GM19023 (cell line): ENCODE results near the gene AGL.
"Not testable (repeated sequence)": the region's sequence is repeated elsewhere in the genome, so short reads cannot be mapped to it uniquely, and the experiment has no call there.

ENCODE experiments used
- ATAC-seq: cut with Tn5 transposase; IDR thresholded peaks from one replicate; pipeline ENCODE4 v1.9.1; 2021; ENCODE audit warnings: mild to moderate bottlenecking, moderate library complexity; ENCODE audit not compliant: unreplicated experiment

AGL gene

DNA sequence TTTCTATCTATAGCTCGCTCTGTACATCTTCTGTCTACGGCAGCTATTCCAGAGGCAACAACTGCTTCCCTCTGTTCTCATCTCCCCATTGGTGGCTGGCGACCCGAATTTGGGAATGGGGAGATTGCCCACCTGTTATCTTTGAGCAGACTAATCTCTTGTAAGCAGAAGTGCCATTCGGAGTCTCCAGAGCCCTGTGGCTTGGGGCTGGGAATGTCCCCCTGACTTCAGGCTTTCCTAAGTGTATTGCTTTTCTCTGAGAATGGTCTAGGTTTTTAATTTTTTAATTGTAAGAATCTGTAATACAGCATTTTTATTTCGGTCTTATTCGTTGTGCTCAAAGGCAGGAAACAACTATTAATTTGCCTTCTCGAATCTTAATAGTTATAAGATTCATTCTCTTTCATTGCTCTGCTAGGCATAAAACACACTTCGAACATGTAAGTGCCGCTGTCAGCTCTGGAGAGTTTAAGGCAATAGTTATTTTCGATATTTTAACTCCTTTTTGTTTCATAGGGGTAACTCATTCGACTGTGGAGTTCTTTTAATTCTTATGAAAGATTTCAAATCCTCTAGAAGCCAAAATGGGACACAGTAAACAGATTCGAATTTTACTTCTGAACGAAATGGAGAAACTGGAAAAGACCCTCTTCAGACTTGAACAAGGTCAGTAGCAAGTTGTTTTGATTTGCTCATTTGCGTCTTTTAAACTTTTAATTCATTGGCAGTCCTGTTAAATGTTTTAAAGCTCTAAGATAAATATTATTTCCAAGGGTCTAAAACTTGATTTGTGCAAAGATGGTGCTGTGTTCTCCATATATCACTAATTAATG is 514 bp downstream of the AGL start:
- ATAC-seq: no peak

DNA sequence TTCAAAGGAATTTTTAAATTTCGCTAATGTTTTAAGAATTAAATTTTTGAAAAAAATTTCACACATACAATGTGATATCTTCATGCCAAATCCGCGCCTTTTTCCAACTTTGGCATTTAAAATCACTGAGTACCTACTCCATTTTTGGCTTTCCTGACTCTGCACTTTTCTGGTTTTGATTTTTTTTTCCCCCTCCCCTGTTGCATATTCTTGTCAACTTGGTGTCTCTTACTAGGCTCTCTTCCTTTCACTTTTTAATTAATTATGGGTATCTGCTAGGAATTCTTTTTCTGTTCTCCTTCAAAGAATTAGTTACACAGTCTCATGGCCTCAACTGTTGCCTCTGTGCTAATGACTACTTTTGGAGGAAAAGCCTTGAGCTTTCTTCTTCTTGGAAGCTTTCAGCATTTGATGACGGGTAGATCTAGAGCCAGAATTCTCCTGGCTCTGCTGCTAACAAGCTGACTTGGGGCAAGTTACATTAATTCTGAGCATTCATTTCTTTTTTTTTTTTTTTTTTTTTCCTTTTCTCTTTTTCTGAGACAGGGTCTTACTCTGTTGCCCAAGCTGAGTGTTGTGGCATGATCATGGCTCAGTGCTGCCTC is 1.8 kb downstream of the AGL start:
- no peak for ATAC-seq

DNA sequence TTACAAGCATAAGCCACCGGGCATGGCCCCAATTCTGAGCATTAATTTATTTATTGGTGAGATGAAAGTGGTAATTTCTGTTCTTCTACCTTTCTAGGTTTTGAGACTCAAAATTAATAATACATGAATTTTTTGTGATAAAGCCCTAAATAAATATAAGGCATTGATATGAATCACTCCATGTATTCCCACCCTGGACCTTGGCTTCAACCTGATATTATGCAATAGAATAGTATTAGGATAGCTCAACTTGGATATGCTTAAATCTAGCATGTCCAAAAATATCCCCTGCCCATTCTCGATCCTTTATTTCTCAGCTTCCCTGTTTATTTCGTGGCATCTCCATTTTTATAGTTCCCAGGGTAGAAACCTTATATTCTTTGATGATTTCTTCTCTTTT is 2.5 kb downstream of the AGL start:
- ATAC-seq: no peak

DNA sequence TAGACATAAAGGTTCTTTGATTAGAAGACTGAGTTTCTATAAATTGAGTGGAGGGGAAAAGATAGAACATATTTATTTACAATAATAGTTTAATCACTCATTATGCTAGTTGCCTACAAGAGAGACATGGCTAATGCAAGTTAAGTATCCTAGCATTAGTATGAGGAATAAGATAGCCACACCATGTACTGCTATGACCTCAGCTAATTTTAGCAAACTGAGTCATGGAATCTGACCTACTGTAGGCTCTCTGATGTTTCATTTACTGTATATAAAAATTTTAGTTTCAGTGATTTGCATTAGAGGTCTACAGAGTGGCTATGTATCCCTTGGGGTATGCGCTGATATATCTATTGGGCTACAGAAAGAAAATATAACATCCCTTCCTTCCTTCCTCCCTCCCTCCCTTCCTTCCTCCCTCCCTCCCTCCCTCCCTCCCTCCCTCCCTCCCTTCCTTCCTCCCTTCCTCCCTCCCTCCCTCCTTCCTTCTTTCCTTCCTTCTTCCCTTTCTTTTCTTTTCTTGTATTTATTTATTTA is 5.8 kb downstream of the AGL start:
- ATAC-seq: no peak

DNA sequence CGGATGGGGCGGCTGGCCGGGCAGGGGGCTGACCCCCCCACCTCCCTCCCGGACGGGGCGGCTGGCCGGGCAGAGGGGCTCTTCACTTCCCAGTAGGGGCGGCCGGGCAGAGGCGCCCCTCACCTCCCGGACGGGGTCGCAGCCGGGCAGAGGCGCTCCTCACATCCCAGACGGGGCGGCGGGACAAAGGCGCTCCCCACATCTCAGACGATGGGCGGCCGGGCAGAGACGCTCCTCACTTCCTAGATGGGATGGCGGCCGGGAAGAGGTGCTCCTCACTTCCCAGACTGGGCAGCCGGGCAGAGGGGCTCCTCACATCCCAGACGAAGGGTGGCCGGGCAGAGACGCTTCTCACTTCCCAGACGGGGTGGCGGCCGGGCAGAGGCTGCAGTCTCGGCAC is 6.9 kb downstream of the AGL start:
- ATAC-seq: not testable (repeated sequence)

DNA sequence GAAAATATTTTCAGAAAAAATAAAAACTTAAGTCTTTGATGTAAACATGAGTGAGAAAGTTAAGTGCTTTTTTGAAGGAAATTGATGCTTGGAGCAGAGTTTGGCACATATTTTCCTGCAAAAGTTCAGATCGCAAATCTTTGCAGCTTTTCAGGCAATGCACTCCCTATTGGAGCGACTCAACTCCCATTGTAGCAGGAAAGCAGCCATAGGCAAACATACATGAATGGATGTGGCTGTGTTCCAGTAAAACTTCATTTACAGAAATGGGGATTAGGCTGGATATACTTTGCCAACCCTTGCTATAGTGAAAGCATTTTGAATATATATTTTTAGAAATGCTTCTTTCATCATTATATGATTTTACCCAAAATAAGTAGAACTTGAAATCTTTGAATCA is 8.1 kb downstream of the AGL start:
- ATAC-seq: no peak

DNA sequence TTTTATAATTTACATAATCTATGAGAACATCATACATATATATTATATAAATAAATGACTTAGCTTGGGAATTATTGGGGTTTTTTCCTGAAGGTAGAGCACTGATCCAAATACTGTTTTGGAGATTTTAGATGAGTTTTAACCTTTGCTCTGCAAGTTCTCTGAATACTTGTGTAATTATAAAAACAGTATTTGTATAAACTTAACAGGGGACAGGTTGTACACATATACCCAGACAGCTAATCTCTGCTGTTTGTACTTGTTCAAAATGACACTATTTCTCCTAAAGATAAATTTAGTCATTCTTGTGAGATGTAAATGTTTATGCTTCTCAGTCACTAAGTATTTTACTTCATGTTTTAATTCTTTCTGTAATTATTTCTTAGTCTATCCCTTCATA is 8.7 kb downstream of the AGL start:
- no peak for ATAC-seq

DNA sequence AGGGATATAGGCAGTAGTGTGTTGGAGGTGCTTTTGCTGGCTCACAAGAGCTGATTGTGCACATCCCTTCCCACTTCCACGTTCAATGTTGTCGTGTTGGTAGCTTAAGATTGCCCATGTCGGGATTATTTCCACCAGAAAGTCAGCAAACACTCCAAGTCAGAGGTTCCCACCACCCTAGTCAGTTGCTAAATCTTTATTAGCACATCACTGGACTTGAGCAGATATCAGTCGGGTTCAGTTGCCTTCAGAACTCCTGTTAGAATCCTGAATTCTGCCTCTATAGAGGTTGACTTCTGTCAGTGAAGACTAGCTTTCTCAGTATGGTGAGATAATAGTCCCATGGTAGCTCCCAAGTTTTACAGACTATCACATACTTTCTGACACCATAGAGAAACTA is 10.5 kb downstream of the AGL start:
- ATAC-seq: no peak

DNA sequence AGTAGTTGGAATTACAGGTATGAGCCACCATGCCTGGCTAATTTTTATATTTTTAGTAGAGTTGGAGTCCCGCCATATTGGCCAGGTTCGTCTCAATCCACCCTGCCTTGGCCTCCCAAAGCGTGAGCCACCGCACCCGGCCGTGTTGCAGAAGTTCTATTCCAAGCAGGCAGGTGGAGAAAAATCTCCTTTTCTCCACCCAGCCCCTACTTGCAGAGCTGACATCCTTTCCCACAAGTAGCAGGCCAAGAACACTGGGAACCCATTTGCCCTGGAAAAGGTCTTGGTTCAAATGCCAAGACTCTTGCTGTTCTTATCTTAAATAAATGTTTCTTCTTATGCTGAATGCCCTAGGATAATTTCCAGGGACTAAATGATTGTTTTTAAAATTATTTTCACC is 17.5 kb downstream of the AGL start:
- no peak for ATAC-seq

DNA sequence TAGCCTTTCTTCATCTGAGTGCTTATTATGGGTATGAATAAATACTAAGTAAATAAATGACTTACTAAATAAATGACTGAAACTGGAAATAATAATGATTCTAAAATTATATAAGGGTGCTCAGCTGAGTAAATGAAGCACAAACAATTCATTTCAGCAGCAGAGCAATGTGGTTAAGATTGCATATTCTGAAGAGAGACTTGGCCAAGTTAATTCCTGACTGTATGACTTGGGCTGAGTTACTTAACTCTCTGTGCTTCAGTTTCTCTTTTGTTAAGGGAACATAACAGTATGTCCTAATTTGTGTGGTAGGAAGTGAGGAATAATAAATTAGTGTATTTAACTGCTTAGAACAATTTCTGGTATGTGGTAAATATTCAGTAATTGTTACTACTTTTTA is 19.1 kb downstream of the AGL start:
- no peak for ATAC-seq

DNA sequence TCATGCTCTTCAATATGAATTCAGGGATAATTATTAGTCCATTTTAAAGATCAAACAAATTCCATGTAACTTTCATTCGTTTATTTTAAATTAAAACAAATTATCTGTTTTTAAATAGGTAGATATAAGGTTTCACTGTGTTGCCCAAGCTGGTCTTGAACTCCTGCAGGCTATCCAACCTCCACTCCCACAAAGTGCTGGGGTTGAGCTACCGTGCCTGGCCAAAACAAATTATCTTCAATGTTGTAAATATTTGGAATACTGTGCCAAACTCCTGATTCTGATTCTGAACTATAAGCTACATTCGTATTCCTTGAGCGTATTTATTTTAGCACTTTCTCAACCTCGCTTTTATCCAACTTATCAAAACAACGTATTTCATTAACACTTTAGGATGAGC is 19.6 kb downstream of the AGL start:
- no peak for ATAC-seq

DNA sequence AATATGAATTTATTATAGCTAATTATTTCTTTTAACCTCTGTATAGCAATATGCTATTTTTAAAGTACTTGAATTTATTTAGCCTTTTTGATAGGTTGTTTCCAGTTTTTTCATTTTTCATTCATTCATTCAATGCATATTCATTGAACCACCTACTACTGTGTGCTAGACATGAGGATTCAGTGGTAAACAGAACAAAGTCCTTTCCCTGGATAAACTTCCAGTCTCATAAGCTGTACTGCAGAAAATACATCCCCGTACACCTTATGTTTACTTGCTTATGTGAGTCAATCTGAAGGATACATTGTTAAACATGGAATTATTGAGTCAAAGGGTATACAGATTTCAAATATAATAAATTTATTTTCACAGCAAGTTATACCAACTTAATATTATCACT is 21.9 kb downstream of the AGL start:
- ATAC-seq: no peak

DNA sequence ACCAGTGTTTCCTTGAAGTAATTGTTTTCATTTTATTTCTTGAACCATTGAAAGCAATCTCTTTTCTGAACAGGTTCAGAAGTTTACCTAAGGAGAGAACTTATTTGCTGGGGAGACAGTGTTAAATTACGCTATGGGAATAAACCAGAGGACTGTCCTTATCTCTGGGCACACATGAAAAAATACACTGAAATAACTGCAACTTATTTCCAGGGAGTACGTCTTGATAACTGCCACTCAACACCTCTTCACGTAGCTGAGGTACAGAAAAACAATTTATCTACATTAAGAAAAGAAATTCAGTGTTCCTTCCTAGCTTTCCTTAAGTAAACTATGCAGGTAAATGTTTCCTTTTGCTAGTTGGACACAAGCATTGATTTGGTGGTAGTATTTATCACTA is 27.4 kb downstream of the AGL start:
- no peak for ATAC-seq

DNA sequence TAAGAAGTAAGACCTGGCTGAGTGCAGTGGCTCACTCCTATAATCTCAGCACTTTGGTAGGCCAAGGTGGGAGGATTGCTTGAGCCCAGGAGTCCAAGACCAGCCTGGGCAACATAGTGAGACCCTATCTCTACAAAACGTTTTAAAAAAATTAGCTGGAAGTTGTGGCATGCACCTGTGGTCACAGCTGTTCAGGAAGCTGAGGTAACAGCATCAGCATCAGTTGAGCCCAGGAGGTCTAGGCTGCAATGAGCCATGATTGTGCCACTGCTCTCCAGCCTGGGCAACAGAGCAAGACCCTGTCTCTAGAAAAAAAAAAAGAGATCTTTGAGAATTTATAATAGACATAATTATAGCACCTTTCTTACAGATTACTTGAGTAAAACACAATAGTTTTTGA is 36.0 kb downstream of the AGL start:
- no peak for ATAC-seq

DNA sequence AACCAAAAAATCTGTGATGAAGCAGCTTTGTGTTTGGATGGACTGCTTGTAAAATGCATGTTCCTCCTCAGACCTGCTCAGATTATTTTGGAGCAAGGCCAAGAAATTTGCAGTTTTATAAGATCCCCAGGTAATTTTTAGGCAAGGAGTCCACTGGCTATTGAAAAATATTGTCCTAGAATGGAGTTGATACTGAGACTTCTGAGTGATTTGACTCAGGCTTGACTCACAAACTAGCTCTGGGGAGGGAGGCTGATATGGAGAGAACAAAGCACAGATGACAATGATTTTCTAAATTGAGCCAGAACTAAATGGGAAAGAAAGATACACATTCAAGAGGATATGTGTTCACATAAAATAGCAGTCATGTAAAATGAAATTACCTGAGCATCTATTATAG is 36.7 kb downstream of the AGL start:
- no peak for ATAC-seq

DNA sequence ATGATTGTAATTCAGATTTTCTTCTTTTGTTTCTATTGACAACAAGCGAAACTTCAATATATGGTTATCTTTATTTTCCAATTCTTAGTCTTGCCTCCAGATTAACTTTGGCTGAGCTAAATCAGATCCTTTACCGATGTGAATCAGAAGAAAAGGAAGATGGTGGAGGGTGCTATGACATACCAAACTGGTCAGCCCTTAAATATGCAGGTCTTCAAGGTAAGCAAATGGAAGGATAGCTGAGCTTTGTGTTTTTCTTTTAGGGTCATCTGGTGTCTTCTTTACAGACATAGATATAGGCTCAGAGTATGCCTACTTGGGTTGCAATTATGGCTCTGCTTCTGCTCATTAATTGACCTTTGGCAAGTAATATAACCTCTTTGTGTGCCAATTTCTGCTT is 37.7 kb downstream of the AGL start:
- no peak for ATAC-seq

DNA sequence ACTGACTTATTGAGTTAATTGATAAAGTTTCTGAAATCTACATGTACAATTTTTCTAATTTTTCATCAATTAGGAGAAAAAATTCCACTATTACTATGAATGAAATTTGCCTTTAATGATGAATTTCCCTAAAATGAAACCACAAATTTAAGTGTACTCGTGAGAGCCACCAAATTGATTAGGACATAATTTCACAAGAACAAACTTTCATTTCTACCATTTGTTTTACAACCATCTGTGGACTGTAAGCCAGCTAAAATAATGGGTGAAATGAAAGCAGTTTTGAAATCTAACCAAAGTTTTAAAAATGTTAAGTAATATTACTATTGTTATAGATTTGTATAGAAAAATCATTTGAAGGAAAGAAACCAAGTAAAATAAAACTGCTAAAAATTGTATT is 41.8 kb downstream of the AGL start:
- no peak for ATAC-seq

DNA sequence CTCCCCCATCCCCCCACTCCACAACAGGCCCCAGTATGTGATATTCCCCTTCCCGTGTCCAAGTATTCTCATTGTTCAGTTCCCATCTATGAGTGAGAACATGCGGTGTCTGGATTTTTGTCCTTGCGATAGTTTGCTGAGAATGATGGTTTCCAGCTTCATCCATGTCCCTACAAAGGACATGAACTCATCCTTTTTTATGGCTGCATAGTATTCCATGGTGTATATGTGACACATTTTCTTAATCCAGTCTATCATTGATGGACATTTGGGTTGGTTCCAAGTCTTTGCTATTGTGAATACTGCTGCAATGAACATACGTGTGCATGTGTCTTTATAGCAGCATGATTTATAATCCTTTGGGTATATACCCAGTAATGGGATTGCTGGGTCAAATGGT is 53.1 kb downstream of the AGL start:
- not testable (repeated sequence) for ATAC-seq

DNA sequence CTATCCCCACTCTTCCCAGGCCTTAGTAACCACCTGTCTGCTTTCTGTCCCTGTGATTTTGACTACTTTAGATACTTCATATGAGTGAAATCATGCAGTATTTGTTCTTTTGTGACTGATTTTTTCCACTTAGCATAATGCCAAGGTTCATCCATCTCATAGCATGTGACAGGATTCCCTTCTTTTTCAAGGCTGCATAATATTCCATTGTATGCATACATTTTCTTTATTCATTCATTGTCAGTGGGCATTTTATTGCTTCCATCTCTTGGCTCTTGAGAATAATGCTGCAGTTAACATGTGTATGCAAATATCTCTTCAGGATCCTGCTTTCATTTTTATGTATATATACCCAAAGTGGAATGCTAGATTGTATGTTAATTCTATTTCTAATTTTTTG is 56.4 kb downstream of the AGL start:
- ATAC-seq: no peak

DNA sequence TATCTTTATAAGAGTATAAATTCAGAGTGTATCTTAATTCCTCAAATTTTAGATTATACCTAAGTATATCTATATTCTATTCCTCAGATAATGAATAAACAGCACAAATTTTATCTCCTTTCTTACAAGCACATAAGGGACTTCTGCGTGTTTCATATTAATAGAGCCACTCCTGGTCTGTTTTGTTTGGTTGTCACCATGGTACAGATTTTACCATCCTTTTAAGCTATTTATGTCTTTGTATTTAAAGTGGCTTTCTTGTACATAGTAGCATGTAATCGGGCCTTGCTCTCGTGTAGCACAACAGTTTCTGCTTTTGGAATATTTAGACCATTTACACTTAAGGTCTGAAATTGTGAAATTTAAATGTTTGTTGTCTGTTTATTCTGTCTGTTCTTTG is 67.1 kb downstream of the AGL start:
- no peak for ATAC-seq

DNA sequence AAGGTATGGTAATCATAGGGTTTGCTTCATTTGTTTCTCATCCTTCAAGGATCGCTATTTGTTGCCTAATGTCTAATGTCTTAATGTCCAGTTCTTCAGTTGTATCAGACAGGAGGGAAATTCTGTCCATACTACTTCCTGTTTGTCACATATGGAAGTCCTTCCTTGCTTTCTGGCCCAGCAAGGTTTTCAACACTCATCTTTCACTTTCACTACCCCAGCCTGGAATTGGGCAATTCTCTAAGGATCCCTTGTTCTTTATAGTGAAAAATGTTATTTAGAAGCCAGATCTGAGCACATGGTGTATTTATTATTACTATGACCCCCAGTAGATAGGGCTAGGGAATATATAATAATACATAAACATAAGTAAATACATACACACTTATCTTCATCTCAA is 69.1 kb downstream of the AGL start:
- no peak for ATAC-seq

DNA sequence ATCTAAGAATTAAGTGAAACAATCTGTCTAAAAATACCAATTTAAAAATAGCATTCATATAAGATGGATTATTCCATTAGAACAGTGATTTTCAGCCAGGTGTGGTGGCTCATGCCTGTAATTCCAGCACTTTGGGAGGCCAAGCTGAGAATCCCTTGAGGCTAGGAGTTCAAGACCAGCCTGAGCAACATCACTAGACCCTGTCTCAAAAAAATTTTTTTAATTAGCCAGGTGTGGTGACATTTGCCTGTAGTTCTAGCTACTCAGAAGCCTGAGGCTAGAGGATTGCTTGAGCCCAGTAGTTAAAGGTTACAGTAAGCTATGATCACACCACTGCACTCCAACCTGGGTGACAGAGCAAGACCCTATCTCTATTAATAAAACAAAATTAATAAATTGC is 84.6 kb downstream of the AGL start:
- no peak for ATAC-seq

DNA sequence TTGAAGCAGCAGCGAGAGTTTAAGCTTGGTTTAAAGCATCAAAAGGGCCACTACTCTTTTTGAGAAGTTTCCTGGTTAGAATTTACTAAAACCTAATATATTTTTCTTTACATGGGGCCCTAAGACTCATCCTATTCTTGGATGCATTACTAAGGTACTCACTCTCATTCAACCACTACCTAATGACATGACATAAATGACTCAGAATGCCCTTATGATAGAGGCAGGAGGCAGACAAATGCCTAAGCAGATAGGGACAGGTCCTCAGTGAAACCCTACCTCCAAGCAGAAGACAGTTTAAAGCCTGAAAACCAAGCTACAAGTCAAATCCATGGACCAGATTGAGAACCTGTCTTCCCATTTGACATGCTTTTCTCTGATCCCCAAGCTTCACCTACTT is 85.4 kb downstream of the AGL start:
- ATAC-seq: no peak
